Suprapubic skin (tissue), 4 donors: ENCODE measurements around the gene INSM1.

Experiments used
- EP300 ChIP-seq: sonication (generic); formaldehyde crosslinking; IDR thresholded peaks from one replicate; pipeline ENCODE4 v1.6.1; 2017; ENCODE audit warnings: antibody characterized with exemption
- POLR2A ChIP-seq, 2 donors: fragments of 450-650 bp; IDR thresholded peaks; one replicate each; pipeline ENCODE4 v1.6.1; 2017; ENCODE audit warnings: antibody characterized with exemption in 2 of 2, mild to moderate bottlenecking in 2 of 2, moderate library complexity in 2 of 2
- POLR2AphosphoS5 ChIP-seq, 3 donors: sonication (generic); formaldehyde crosslinking; IDR thresholded peaks; one replicate each; pipeline ENCODE4 v1.6.1; 2017; ENCODE audit warnings: antibody characterized with exemption in 3 of 3
- TF ChIP-seq, protein P1 (sequence below), 2 donors: fragments of 200-600 bp in 1 of 2; fragments of 450-650 bp in 1 of 2; sonication (generic) in 1 of 2; IDR thresholded peaks; one replicate each; pipeline ENCODE4 v1.5.1; 2016 to 2019; ENCODE audit warnings: antibody characterized with exemption in 2 of 2, mild to moderate bottlenecking in 1 of 2, moderate library complexity in 1 of 2

GRCh38 chr20:20393207-20394120 lies 25.6 kb downstream of the INSM1 start:
- TF ChIP-seq, protein P1, sequence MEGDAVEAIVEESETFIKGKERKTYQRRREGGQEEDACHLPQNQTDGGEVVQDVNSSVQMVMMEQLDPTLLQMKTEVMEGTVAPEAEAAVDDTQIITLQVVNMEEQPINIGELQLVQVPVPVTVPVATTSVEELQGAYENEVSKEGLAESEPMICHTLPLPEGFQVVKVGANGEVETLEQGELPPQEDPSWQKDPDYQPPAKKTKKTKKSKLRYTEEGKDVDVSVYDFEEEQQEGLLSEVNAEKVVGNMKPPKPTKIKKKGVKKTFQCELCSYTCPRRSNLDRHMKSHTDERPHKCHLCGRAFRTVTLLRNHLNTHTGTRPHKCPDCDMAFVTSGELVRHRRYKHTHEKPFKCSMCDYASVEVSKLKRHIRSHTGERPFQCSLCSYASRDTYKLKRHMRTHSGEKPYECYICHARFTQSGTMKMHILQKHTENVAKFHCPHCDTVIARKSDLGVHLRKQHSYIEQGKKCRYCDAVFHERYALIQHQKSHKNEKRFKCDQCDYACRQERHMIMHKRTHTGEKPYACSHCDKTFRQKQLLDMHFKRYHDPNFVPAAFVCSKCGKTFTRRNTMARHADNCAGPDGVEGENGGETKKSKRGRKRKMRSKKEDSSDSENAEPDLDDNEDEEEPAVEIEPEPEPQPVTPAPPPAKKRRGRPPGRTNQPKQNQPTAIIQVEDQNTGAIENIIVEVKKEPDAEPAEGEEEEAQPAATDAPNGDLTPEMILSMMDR (IDR thresholded peaks at IDR 0.05): no peak
- TF ChIP-seq POLR2A (IDR thresholded peaks at IDR 0.05) (no peak), EP300 (no peak), POLR2AphosphoS5 (IDR thresholded peaks at IDR 0.05) (no peak)
